Measurements from ENCODE around the gene GALNT2. TPM values are rescaled to one million over a fixed set of nuclear protein-coding genes. Genes with fewer than 3 reads are reported as not detected.

The GALNT2 gene
- total and polyA plus RNA-seq, 9 donors = 38.6 to 142 (median 83.7) TPM

DNA sequence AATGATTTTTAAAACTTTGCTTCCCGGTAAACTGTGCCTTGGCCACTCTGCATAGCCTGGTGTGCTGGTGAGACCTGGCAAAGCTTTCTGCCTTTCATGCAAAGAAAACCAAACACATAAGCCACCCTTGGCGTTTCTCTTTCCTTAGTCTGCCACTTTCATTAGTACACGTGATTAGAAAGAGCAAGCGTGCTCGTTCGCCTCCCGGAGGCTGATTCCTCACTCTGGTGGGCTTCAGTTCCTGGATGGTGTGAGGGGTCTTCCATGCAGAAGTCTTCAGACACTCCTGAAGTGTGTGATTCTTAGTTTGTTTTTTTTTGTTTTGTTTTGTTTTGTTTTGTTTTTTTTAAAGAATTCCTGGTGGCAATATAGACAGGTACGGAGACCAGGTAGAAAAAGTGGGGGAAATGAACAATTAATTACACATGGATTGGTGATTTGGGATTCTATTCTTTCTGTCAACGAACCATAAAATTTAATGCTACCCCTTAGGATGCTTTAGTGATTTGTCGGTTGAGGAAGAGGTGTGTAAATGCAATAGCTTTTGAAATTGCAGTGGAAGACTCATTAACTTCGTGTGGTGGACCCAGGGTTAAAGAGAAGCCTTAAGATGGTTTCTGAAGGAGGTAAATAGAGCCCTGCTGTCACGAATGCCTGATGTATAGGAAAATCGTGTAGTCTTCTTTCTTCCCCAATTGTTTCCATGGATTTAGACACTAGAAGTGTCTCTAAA is 2.1 kb downstream of the GALNT2 start:
- WGBS, 3 donors = 36 to 43% (median 38%) methylated on average over 13 of the region's 13 CpGs

DNA sequence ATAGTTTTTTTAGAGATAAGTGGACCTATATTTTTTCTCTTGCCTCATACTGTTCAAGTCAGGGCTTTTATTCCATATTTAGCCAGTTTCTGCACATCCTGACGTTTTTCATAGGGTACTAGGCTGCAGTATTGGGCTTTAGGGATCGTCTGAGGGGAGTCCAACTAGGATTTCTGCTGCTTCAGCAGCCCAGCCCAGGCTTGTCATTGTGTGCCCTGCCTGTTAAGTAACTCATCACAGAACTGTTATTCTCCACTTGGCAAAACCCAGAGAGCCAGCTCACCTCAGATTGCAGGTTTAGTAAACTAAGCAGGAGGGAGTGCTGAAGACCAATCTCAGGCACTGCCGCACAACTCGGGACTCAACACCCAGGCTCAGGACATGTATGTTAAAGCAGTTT is 2.8 kb downstream of the GALNT2 start:
- WGBS, 3 donors = 68 to 79% (median 79%) methylated on average over 4 of the region's 4 CpGs
- no peaks in the 10 kb centered on the region for H3K36me3 ChIP-seq
- intact Hi-C loops (cut with DNase I) = loop anchor here in 1 of 4 donors (5.0 kb wide), 1 partner anchor 407 kb away; no protein-coding TSS in a partner anchor
- no peak overlapping the region for H3K27ac ChIP-seq
- peaks cover 17% of the 10 kb centered on the region for H3K4me1 ChIP-seq (ENCODE audit: insufficient read depth)
- no peaks in the 10 kb centered on the region for H3K9me3 ChIP-seq
- no peaks in the 10 kb centered on the region for H3K27me3 ChIP-seq
- no peak for DNase-seq
- TF ChIP-seq EP300 (IDR thresholded peaks at IDR 0.05) = no peak
- no peak for TF ChIP-seq CTCF (IDR thresholded peaks at IDR 0.05)
- no peak for TF ChIP-seq POLR2A (IDR thresholded peaks at IDR 0.05)
- no peak overlapping the region for H3K4me3 ChIP-seq

More for the DNA sequence above, 2.1 kb downstream of the GALNT2 start:
- DNase-seq = no peak
- no peaks in the 10 kb centered on the region for H3K27me3 ChIP-seq
- peaks cover 17% of the 10 kb centered on the region for H3K4me1 ChIP-seq (ENCODE audit: insufficient read depth)
- H3K9me3 ChIP-seq = no peaks in the 10 kb centered on the region
- H3K4me3 ChIP-seq = peak overlapping the region; percentile 81
- TF ChIP-seq CTCF (IDR thresholded peaks at IDR 0.05) (no peak), POLR2A (IDR thresholded peaks at IDR 0.05) (no peak), EP300 (IDR thresholded peaks at IDR 0.05) (no peak)
- H3K27ac ChIP-seq = no peak overlapping the region
- intact Hi-C loops (cut with DNase I) = loop anchor here in 1 of 4 donors (5.0 kb wide), 1 partner anchor 407 kb away; no protein-coding TSS in a partner anchor
- H3K36me3 ChIP-seq = no peaks in the 10 kb centered on the region

DNA sequence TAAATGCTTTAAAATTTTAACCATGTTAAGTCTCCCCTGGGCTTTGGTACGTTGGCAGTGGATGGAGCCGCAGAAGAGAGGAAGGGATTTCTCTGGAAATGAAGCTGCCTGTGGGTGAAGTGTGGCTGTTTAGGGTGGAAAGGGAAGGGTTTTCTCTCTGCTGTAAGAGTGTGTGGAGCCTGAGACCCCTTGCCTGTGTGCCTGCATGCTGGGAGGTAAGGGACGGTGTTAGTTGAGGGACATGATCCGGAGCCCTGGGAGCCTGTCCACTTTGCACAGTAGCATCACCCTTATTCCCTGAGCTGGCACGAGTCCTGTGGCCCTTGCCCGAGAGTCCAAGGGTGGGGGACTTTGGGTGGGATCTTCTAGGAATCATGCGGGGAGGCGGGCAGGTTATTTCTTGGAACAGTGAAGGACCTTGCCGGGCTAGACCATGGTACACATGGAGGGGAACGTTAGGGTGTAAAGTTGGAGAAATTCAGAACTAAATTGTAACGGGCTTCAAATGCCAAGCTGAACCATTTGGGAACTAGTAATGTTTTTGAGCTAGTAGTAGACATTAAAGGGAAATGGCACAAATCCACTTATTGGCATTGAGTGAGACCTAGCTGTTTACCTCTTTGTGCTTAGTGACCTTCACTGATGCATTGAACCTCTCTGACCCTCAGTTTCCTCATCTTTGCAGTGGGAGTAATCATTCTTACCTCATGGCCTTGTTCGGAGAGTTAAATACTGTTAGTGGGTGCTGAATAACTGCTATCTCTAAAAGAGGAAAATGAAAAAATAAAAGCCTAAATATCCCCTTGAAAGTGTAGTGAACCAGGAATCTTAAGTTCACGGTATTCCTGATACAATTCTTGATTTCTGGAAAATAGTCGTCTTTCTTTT is 3.5 kb downstream of the GALNT2 start:
- no peak overlapping the region for H3K4me3 ChIP-seq
- intact Hi-C loops (cut with DNase I) = no loop called here
- H3K27me3 ChIP-seq = no peaks in the 10 kb centered on the region
- no peak for DNase-seq
- peaks cover 17% of the 10 kb centered on the region for H3K4me1 ChIP-seq (ENCODE audit: insufficient read depth)
- H3K27ac ChIP-seq = no peak overlapping the region
- H3K36me3 ChIP-seq = no peaks in the 10 kb centered on the region
- no peaks in the 10 kb centered on the region for H3K9me3 ChIP-seq
- no peak for TF ChIP-seq POLR2A (IDR thresholded peaks at IDR 0.05)
- TF ChIP-seq CTCF (IDR thresholded peaks at IDR 0.05) = no peak
- no peak for TF ChIP-seq EP300 (IDR thresholded peaks at IDR 0.05)
- 93 to 96% (median 95%) methylated on average over 14 of the region's 14 CpGs for WGBS, 3 donors

DNA sequence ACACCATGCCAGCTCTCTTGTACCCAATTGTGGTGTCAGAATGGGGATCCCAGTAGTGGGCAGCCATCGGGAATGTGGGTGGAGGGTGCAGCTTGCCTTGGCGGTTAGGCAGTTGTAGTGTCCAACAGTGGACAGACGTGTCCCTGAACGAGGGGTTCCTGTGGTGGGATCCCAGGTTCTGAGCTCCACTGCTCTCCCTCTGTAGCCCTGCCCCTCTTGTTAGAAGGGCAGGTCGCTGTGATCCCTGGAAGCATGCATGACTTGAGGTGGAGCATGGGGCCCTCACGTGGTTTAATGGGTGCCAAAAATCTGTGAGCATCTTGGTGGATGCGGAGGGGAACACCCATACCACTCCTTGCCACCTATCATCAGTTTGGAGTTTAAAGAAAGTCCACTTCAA is 4.3 kb downstream of the GALNT2 start:
- Histone ChIP-seq H3K27me3 (no peaks in the 10 kb centered on the region), H3K4me3 (no peak overlapping the region), H3K4me1 (ENCODE audit: insufficient read depth) (peaks cover 17% of the 10 kb centered on the region), H3K36me3 (no peaks in the 10 kb centered on the region), H3K9me3 (no peaks in the 10 kb centered on the region), H3K27ac (no peak overlapping the region)
- no peak for DNase-seq
- intact Hi-C loops (cut with DNase I) = no loop called here
- TF ChIP-seq CTCF (IDR thresholded peaks at IDR 0.05) (no peak), POLR2A (IDR thresholded peaks at IDR 0.05) (no peak)
- 78 to 82% (median 81%) methylated on average over 7 of the region's 7 CpGs for WGBS, 3 donors

All from ovary (tissue), 9 donors.